Measurements from ENCODE around the gene ACY1. TPM values are rescaled to one million over a fixed set of nuclear protein-coding genes. Genes with fewer than 3 reads are reported as not detected.

ACY1 gene
- total and polyA plus RNA-seq, 2 donors (not counting 3 experiments of a cell fraction or from before 2014, with no cell fraction given): 13.4 to 32.9 TPM

- intact Hi-C loops (cut with micrococcal nuclease) (loop anchor here (1.0 kb wide), 2 partner anchors 11 to 25 kb away; partner anchors contain the start of gene PARP3), dilution Hi-C loops (cut with MboI; ENCODE audit: extremely low pct_ligation_motif_present, low sequenced_read_pairs) (no loop called here)
- BruUV-seq (replicated peaks): no TSS peak
- no peaks in the 10 kb centered on the region for H3K9me1 ChIP-seq (replicated peaks; ENCODE audit: control insufficient read depth, extremely low read depth, insufficient read depth, low read length)
- no peak for TF ChIP-seq GATA2 (IDR thresholded peaks at IDR 0.05; ENCODE audit: insufficient read depth, insufficient read length, low read depth, low read length)
- peak; percentile 70 for TF ChIP-seq POLR2AphosphoS5 (IDR thresholded peaks at IDR 0.05; ENCODE audit: insufficient read depth, low read depth, low read length)
- no peak for TF ChIP-seq MYC (IDR thresholded peaks at IDR 0.05; ENCODE audit: low read depth, low read length)
- no peak for TF ChIP-seq MAX (IDR thresholded peaks at IDR 0.05; ENCODE audit: insufficient read depth, insufficient read length)
- no peak for TF ChIP-seq EZH2 (IDR thresholded peaks at IDR 0.05; ENCODE audit: borderline replicate concordance, low read depth, low read length, severe bottlenecking)
- CTCF ChIA-PET: interaction anchor here (3.4 to 3.5 kb wide), 2 partner anchors 10 to 14 kb away, joined by 13 to 14 read pairs; partner anchors contain the start of gene ACY1
- H3K4me1 ChIP-seq (ENCODE audit: control insufficient read depth, extremely low read depth, insufficient read depth, low read length): peaks cover 4% of the 10 kb centered on the region
- no peaks in the 10 kb centered on the region for H3K9me3 ChIP-seq (replicated peaks; ENCODE audit: control insufficient read depth, insufficient read depth, low read length)
- no peaks in the 10 kb centered on the region for H3K36me3 ChIP-seq (ENCODE audit: control insufficient read depth in 2 of 2, extremely low read depth in 1 of 2, insufficient read depth in 2 of 2, low read length in 2 of 2)
- H3K9ac ChIP-seq (replicated peaks; ENCODE audit: extremely low read depth, insufficient read depth, low read length): peak within 1 kb of the TSS; percentile 89
- H3K4me2 ChIP-seq (ENCODE audit: insufficient read depth, low read length): peak within 1 kb of the TSS; percentile 83
- H3K4me3 ChIP-seq (replicated peaks in 1 of 3; ENCODE audit: insufficient read depth in 1 of 3, low read depth in 1 of 3, low read length in 3 of 3): peak within 1 kb of the TSS; percentile 37 to 75 (median 68)
- POLR2A ChIA-PET: no interaction called here
- peak within 1 kb of the TSS; percentile 59 for H3K27ac ChIP-seq (ENCODE audit: insufficient read depth, low read depth, low read length)
- H3K79me2 ChIP-seq (ENCODE audit: control insufficient read depth, insufficient read depth, low read length): no peaks in the 10 kb centered on the region
- DNase-seq (ENCODE audit: low read depth, low spot score) (peak; percentile 45), FAIRE-seq (peak; percentile 21)
- no peaks in the 10 kb centered on the region for H4K20me1 ChIP-seq (replicated peaks; ENCODE audit: control insufficient read depth, extremely low read depth, insufficient read depth, low read length)
- peak within 1 kb of the TSS; percentile 87 for H2AFZ ChIP-seq (ENCODE audit: low read depth, low read length)
- H3K27me3 ChIP-seq (ENCODE audit: control insufficient read depth in 2 of 2, insufficient read depth in 2 of 2, low read length in 2 of 2): no peaks in the 10 kb centered on the region
Observed at GRCh38 chr3:51967384-51968169, 15.8 kb upstream of the ACY1 start, which contains the start of gene PCBP4. Gene PCBP4 (minus strand): TSS chr3:51967454. CDS start chr3:51961240, 6,214 bp downstream.

All from endothelial cell of umbilical vein (primary cell).